ENCODE results near the gene SDF4. TPM values are rescaled to one million over a fixed set of nuclear protein-coding genes. Genes with fewer than 3 reads are reported as not detected.
A peak's percentile ranks its signal among the peaks of the same experiment; 100 is the strongest.

The SDF4 gene
- total and polyA plus RNA-seq, 2 of the 13 experiments (the other 11 are each of a cell fraction or from before 2014, with no cell fraction given): 80.8 to 107 TPM

DNA sequence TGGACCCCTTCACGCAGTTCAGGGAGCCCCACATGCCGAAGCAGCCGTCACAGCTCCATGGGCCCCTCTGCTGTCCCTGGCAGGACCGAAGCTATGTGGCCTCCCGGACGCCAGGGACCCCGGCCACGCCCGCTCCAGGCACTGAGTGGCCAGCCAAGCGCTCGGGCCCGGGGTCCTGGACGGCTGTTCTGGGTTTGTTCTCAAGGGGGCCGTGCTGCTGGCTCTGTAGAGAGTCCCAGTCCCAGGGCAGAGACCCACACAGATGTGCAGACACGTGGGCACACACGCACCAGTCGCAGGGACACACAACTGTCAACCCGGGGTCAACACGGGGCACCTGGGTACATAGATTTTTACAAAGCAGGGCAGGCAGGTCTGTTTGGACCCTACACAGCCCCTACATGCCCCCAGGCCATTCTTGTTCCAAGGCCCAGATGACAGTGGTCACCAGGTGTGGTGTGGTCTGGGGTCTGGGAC lies 6.9 kb upstream of the SDF4 start (continued):
- TF ChIP-seq ZNF780A (CRISPR knock-in tag; IDR thresholded peaks at IDR 0.05) (no peak), RFXANK (CRISPR knock-in tag; IDR thresholded peaks at IDR 0.05) (no peak), ZNF333 (CRISPR knock-in tag; IDR thresholded peaks at IDR 0.05; ENCODE audit: borderline replicate concordance) (no peak), ZBTB1 (CRISPR knock-in tag; IDR thresholded peaks at IDR 0.05; ENCODE audit: borderline replicate concordance) (no peak), ZNF766 (CRISPR knock-in tag; IDR thresholded peaks at IDR 0.05; ENCODE audit: borderline replicate concordance) (no peak), GLI4 (CRISPR knock-in tag; IDR thresholded peaks at IDR 0.05; ENCODE audit: borderline replicate concordance) (0 out of 2 replicates have a peak, but pooled peaks have one; percentile 3)
- TF ChIP-seq, protein P1, sequence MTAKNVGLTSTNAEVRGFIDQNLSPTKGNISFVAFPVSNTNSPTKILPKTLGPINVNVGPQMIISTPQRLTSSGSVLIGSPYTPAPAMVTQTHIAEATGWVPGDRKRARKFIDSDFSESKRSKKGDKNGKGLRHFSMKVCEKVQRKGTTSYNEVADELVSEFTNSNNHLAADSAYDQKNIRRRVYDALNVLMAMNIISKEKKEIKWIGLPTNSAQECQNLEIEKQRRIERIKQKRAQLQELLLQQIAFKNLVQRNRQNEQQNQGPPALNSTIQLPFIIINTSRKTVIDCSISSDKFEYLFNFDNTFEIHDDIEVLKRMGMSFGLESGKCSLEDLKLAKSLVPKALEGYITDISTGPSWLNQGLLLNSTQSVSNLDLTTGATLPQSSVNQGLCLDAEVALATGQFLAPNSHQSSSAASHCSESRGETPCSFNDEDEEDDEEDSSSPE (CRISPR knock-in tag; IDR thresholded peaks at IDR 0.05): 0 out of 2 replicates have a peak, but pooled peaks have one; percentile 6
- TF ChIP-seq, protein P2, sequence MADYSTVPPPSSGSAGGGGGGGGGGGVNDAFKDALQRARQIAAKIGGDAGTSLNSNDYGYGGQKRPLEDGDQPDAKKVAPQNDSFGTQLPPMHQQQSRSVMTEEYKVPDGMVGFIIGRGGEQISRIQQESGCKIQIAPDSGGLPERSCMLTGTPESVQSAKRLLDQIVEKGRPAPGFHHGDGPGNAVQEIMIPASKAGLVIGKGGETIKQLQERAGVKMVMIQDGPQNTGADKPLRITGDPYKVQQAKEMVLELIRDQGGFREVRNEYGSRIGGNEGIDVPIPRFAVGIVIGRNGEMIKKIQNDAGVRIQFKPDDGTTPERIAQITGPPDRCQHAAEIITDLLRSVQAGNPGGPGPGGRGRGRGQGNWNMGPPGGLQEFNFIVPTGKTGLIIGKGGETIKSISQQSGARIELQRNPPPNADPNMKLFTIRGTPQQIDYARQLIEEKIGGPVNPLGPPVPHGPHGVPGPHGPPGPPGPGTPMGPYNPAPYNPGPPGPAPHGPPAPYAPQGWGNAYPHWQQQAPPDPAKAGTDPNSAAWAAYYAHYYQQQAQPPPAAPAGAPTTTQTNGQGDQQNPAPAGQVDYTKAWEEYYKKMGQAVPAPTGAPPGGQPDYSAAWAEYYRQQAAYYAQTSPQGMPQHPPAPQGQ (CRISPR knock-in tag; IDR thresholded peaks at IDR 0.05; ENCODE audit: borderline replicate concordance): 0 out of 2 replicates have a peak, but pooled peaks have one; percentile 18
